Liver (tissue), 9 donors: ENCODE results near the gene C3. TPM values are rescaled to one million over a fixed set of nuclear protein-coding genes. Genes with fewer than 3 reads are reported as not detected.

Source experiments
- DNase-seq: peaks from one replicate; pipeline ENCODE4 v3.0.0-alpha.2; 2017; ENCODE audit warnings: low spot score
- H3K27ac ChIP-seq, 2 donors: one replicate each; pipeline ENCODE4 v1.7.0; 2013; ENCODE audit warnings: inconsistent platforms in 2 of 2, low read length in 2 of 2, control low read depth in 1 of 2, low read depth in 1 of 2, mild to moderate bottlenecking in 1 of 2
- H3K27me3 ChIP-seq, 4 donors: one replicate each; pipeline versions ENCODE4 v1.6.1 to v1.7.0; 2013; ENCODE audit warnings: low read length in 3 of 4, inconsistent platforms in 1 of 4, mild to moderate bottlenecking in 1 of 4, moderate library complexity in 1 of 4; ENCODE audit not compliant: control insufficient read depth in 4 of 4, insufficient read depth in 4 of 4
- H3K36me3 ChIP-seq, 4 donors: one replicate each; pipeline versions ENCODE4 v1.6.1 to v1.7.0; 2013; ENCODE audit warnings: low read length in 3 of 4, mild to moderate bottlenecking in 3 of 4, low read depth in 1 of 4, moderate library complexity in 1 of 4; ENCODE audit not compliant: control insufficient read depth in 4 of 4, insufficient read depth in 3 of 4
- H3K4me1 ChIP-seq, 4 donors: one replicate each; pipeline versions ENCODE4 v1.6.1 to v1.7.0; 2013; ENCODE audit warnings: low read length in 3 of 4, mild to moderate bottlenecking in 3 of 4, moderate library complexity in 1 of 4; ENCODE audit not compliant: control insufficient read depth in 4 of 4, insufficient read depth in 4 of 4
- H3K4me3 ChIP-seq, 3 donors: one replicate each; pipeline versions ENCODE4 v1.6.1 to v1.7.0; 2013; ENCODE audit warnings: low read length in 3 of 3, control low read depth in 1 of 3, low read depth in 1 of 3, mild to moderate bottlenecking in 1 of 3
- H3K9ac ChIP-seq, 2 donors: one replicate each; pipeline ENCODE4 v1.7.0; 2013; ENCODE audit warnings: low read length in 2 of 2, mild to moderate bottlenecking in 2 of 2, moderate library complexity in 2 of 2, control low read depth in 1 of 2, low read depth in 1 of 2
- H3K9me3 ChIP-seq, 4 donors: one replicate each; pipeline versions ENCODE4 v1.6.1 to v1.7.0; 2013; ENCODE audit warnings: low read length in 3 of 4; ENCODE audit not compliant: control insufficient read depth in 4 of 4
- ATF3 ChIP-seq: IDR thresholded peaks from 2 replicates; pipeline ENCODE4 v1.6.1; 2016; ENCODE audit warnings: antibody characterized with exemption
- CTCF ChIP-seq: fragments of 150-350 bp; IDR thresholded peaks from 2 replicates; pipeline ENCODE4 v1.5.1; 2017; ENCODE audit warnings: improper control_type of control experiment, low read depth, low read length; ENCODE audit not compliant: missing input control
- EGR1 ChIP-seq, 2 donors: IDR thresholded peaks; 2 replicates each; pipeline ENCODE4 v1.6.1; 2016 to 2018; ENCODE audit warnings: antibody characterized with exemption in 2 of 2, low read depth in 2 of 2
- FOXA1 ChIP-seq: IDR thresholded peaks from 2 replicates; pipeline ENCODE4 v1.6.1; 2016; ENCODE audit warnings: antibody characterized with exemption
- FOXA2 ChIP-seq: IDR thresholded peaks from 2 replicates; pipeline ENCODE4 v1.6.1; 2016; ENCODE audit warnings: antibody characterized with exemption
- GABPA ChIP-seq, 2 donors: IDR thresholded peaks in 1 of 2; conservative IDR thresholded peaks in 1 of 2; 2 replicates each; pipeline ENCODE4 v1.6.1; 2016; ENCODE audit warnings: antibody characterized with exemption in 2 of 2, mild to moderate bottlenecking in 1 of 2, moderate library complexity in 1 of 2
- HNF4A ChIP-seq, 2 donors: conservative IDR thresholded peaks; 2 replicates each; pipeline ENCODE4 v1.6.1; 2016; ENCODE audit warnings: antibody characterized with exemption in 2 of 2, mild to moderate bottlenecking in 2 of 2
- HNF4G ChIP-seq: IDR thresholded peaks from 2 replicates; pipeline ENCODE4 v1.6.1; 2016; ENCODE audit warnings: antibody characterized with exemption
- JUND ChIP-seq, 2 donors: IDR thresholded peaks; 2 replicates each; pipeline ENCODE4 v1.6.1; 2016; ENCODE audit warnings: antibody characterized with exemption in 2 of 2
- NR2F2 ChIP-seq: IDR thresholded peaks from 2 replicates; pipeline ENCODE4 v1.6.1; 2016; ENCODE audit warnings: antibody characterized with exemption
- REST ChIP-seq: IDR thresholded peaks from 2 replicates; pipeline ENCODE4 v1.6.1; 2016; ENCODE audit warnings: antibody characterized with exemption, mild to moderate bottlenecking
- RXRA ChIP-seq, 2 donors: IDR thresholded peaks; 2 replicates each; pipeline ENCODE4 v1.6.1; 2017 to 2018; ENCODE audit warnings: antibody characterized with exemption in 2 of 2, mild to moderate bottlenecking in 1 of 2
- SP1 ChIP-seq: IDR thresholded peaks from 2 replicates; pipeline ENCODE4 v1.6.1; 2018; ENCODE audit warnings: antibody characterized with exemption, mild to moderate bottlenecking
- TAF1 ChIP-seq: conservative IDR thresholded peaks from 2 replicates; pipeline ENCODE4 v1.6.1; 2016; ENCODE audit warnings: antibody characterized with exemption, mild to moderate bottlenecking
- YY1 ChIP-seq: IDR thresholded peaks from 2 replicates; pipeline ENCODE4 v1.6.1; 2016; ENCODE audit warnings: antibody characterized with exemption, mild to moderate bottlenecking
- ZBTB33 ChIP-seq: IDR thresholded peaks from 2 replicates; pipeline ENCODE4 v1.6.1; 2016; ENCODE audit warnings: antibody characterized with exemption
- WGBS: extraction: QIAGEN DNeasy Blood & Tissue Kit; methylation state at CpG from one replicate; pipeline ENCODE4 v1.1.7; 2013; 5-methylcytosine and 5-hydroxymethylcytosine counted together
- polyA plus RNA-seq, 2 donors: library from polyadenylated mRNA; stranded (reverse) in 1 of 2; unstranded in 1 of 2; fragments of 200-250 nt in 1 of 2; fragments of >200 nt in 1 of 2; fragmentation: Nextera tagmentation in 1 of 2; extraction: Ambion mirVana in 1 of 2; gene quantifications; one replicate each; pipeline versions ENCODE4 v1.2.1 to v1.2.3, GENCODE V29; 2013 to 2015
- total RNA-seq, 2 donors: library from RNA; depleted of rRNA; stranded (reverse); fragments of >200 nt; gene quantifications; one replicate each; pipeline ENCODE4 v1.2.3, GENCODE V29; 2014
- donor health status: healthy.
- donor health status: healthy.
- donor health status: healthy.
- donor health status: healthy.
- donor health status: healthy.

Gene C3
- total and polyA plus RNA-seq, 4 donors: 4,543 to 9,349 (median 8,015) TPM

GRCh38 chr19:6735181-6735911 lies 14.9 kb upstream of the C3 start:
- Histone ChIP-seq H3K36me3 (peaks cover 2 to 11% (median 3%) of the 10 kb centered on the region in 4 donors), H3K27ac (peak overlapping the region; percentile 94 to 96), H3K4me3 (no peak overlapping the region), H3K27me3 (no peaks in the 10 kb centered on the region), H3K9ac (peak overlapping the region in 1 of 2 donors; percentile 18), H3K4me1 (peaks cover 10 to 50% (median 36%) of the 10 kb centered on the region in 4 donors), H3K9me3 (no peaks in the 10 kb centered on the region)
- no peak for TF ChIP-seq NR2F2
- 83% methylated on average over 15 of the region's 15 CpGs for WGBS
- no peak for DNase-seq

- Histone ChIP-seq H3K4me1 (peaks cover 6 to 49% (median 31%) of the 10 kb centered on the region in 4 donors), H3K27me3 (no peaks in the 10 kb centered on the region), H3K27ac (no peak overlapping the region), H3K36me3 (peaks cover 2 to 11% (median 3%) of the 10 kb centered on the region in 4 donors), H3K9me3 (no peaks in the 10 kb centered on the region), H3K9ac (no peak overlapping the region), H3K4me3 (no peak overlapping the region)
- WGBS: 81% methylated on average over 20 of the region's 20 CpGs
- TF ChIP-seq HNF4G (no peak), YY1 (no peak), ZBTB33 (no peak), HNF4A (conservative IDR thresholded peaks at IDR 0.05) (no peak), JUND (IDR thresholded peaks at IDR 0.05) (no peak), ATF3 (no peak), RXRA (IDR thresholded peaks at IDR 0.05) (no peak), TAF1 (no peak), SP1 (no peak), NR2F2 (no peak), CTCF (no peak), EGR1 (IDR thresholded peaks at IDR 0.05; ENCODE audit: low read depth in 2 of 2) (no peak), REST (no peak), FOXA1 (no peak), FOXA2 (no peak), GABPA (IDR thresholded peaks at IDR 0.05 in 1 of 2, conservative IDR thresholded peaks at IDR 0.05 in 1 of 2) (no peak)
- DNase-seq: no peak
Observed at GRCh38 chr19:6734096-6734696, 13.7 kb upstream of the C3 start.
